GM13977 (cell line): ENCODE measurements around the gene PCGF5.
A peak's percentile ranks its signal among the peaks of the same experiment; 100 is the strongest.

Experiments used
- DNase-seq: peaks from one replicate; pipeline ENCODE4 v3.0.0; 2012; ENCODE audit warnings: low spot score
- CTCF ChIP-seq: IDR thresholded peaks from 2 replicates; pipeline ENCODE4 v1.5.1; 2012; ENCODE audit warnings: mild to moderate bottlenecking, control low read depth; ENCODE audit not compliant: insufficient read depth; ENCODE audit errors: extremely low read depth, missing control alignments
- in situ Hi-C: fragments of 300-500 bp; cut with MboI; formaldehyde crosslinking; loops from one replicate; pipeline ENCODE4 v1.12.0; 2022; ENCODE audit warnings: low sequenced_read_pairs, low pct_unique_long_range_greater_than_20kb, mixed read lengths, inconsistent platforms; ENCODE audit not compliant: unreplicated experiment

The PCGF5 gene

GRCh38 chr10:91198781-91199180 lies 21.7 kb upstream of the PCGF5 start:
- in situ Hi-C loops = no loop called here
- peak; percentile 46 for DNase-seq
- TF ChIP-seq CTCF = no peak

- DNase-seq = no peak
- TF ChIP-seq CTCF = no peak
- in situ Hi-C loops = no loop called here
Observed at GRCh38 chr10:91200314-91201212, 19.9 kb upstream of the PCGF5 start.

GRCh38 chr10:91201213-91201996 lies 19.1 kb upstream of the PCGF5 start:
- no peak for TF ChIP-seq CTCF
- in situ Hi-C loops = no loop called here
- no peak for DNase-seq

- in situ Hi-C loops = no loop called here
- no peak for TF ChIP-seq CTCF
- no peak for DNase-seq
Observed at GRCh38 chr10:91206427-91206826, 14.0 kb upstream of the PCGF5 start.

- in situ Hi-C loops = no loop called here
- no peak for TF ChIP-seq CTCF
- no peak for DNase-seq
Observed at GRCh38 chr10:91206837-91207474, 13.5 kb upstream of the PCGF5 start.

- in situ Hi-C loops = no loop called here
- no peak for TF ChIP-seq CTCF
- DNase-seq = no peak
Observed at GRCh38 chr10:91208642-91209041, 11.8 kb upstream of the PCGF5 start.
